HUES6 (cell line): ENCODE results near the gene FAM25A.

Experiments
- H3K27ac ChIP-seq: 2 replicates; pipeline ENCODE4 v1.7.0; 2013; ENCODE audit warnings: low read depth, mild to moderate bottlenecking, low read length, inconsistent platforms
- H3K27me3 ChIP-seq: 2 replicates; pipeline ENCODE4 v1.6.1; 2013; ENCODE audit warnings: low read length; ENCODE audit not compliant: control insufficient read depth, insufficient read depth
- H3K36me3 ChIP-seq: 2 replicates; pipeline ENCODE4 v1.6.1; 2013; ENCODE audit warnings: low read length; ENCODE audit not compliant: control insufficient read depth, insufficient read depth
- H3K4me1 ChIP-seq: 2 replicates; pipeline ENCODE4 v1.6.1; 2013; ENCODE audit warnings: low read length; ENCODE audit not compliant: control insufficient read depth, insufficient read depth
- H3K4me3 ChIP-seq: 2 replicates; pipeline ENCODE4 v1.5.1; 2013; ENCODE audit warnings: low read depth, low read length
- H3K9ac ChIP-seq: one replicate; pipeline ENCODE4 v1.6.1; 2013; ENCODE audit warnings: mild to moderate bottlenecking, low read length
- H3K9me3 ChIP-seq: 2 replicates; pipeline ENCODE4 v1.6.1; 2013; ENCODE audit warnings: low read depth, low read length; ENCODE audit not compliant: control insufficient read depth, insufficient read depth

FAM25A gene

GRCh38 chr10:87068281-87068680 lies 48.2 kb downstream of the FAM25A start:
- Histone ChIP-seq H3K4me1 (no peaks in the 10 kb centered on the region), H3K36me3 (peaks cover 79% of the 10 kb centered on the region), H3K27ac (no peak overlapping the region), H3K9ac (no peak overlapping the region), H3K27me3 (no peaks in the 10 kb centered on the region), H3K9me3 (no peaks in the 10 kb centered on the region), H3K4me3 (no peak overlapping the region)

- H3K9me3 ChIP-seq = no peaks in the 10 kb centered on the region
- H3K36me3 ChIP-seq = peaks cover 58% of the 10 kb centered on the region
- H3K9ac ChIP-seq = no peak overlapping the region
- no peak overlapping the region for H3K4me3 ChIP-seq
- no peak overlapping the region for H3K27ac ChIP-seq
- H3K4me1 ChIP-seq = no peaks in the 10 kb centered on the region
- H3K27me3 ChIP-seq = no peaks in the 10 kb centered on the region
These were observed 52.4 kb downstream of the FAM25A start for GRCh38 chr10:87072449-87072848.
